HEK293T (cell line): ENCODE results near the gene NECAB3.

Experiments used
- CTCF ChIA-PET: fragments of 350-600 bp; formaldehyde crosslinking; extraction: SDS; loops from one replicate; lab custom pipeline; 2021; ENCODE audit warnings: antibody characterized with exemption, inconsistent platforms; lab: Yijun Ruan, JAX
- POLR2A ChIA-PET: fragments of 350-600 bp; formaldehyde crosslinking; extraction: SDS; loops from one replicate; lab custom pipeline; 2020; ENCODE audit warnings: antibody characterized with exemption, inconsistent platforms; lab: Yijun Ruan, JAX
- DNase-seq: peaks from one replicate; pipeline ENCODE4 v3.0.0; 2012; ENCODE audit warnings: mixed read lengths; ENCODE audit errors: extremely low spot score
- ARNT ChIP-seq: fragments of 450-650 bp; IDR thresholded peaks from 2 replicates; pipeline ENCODE4 v1.6.1; 2017; ENCODE audit warnings: mild to moderate bottlenecking
- BHLHE40 ChIP-seq: fragments of 450-650 bp; IDR thresholded peaks from 2 replicates; pipeline ENCODE4 v1.6.1; 2016; ENCODE audit warnings: mild to moderate bottlenecking, moderate library complexity, borderline replicate concordance
- CTBP1 ChIP-seq: fragments of 450-650 bp; IDR thresholded peaks from 2 replicates; pipeline ENCODE4 v1.6.1; 2016; ENCODE audit warnings: borderline replicate concordance
- ELF4 ChIP-seq: fragments of 450-650 bp; IDR thresholded peaks from 2 replicates; pipeline ENCODE4 v1.6.1; 2017; ENCODE audit warnings: antibody characterized with exemption
- FOXA1 ChIP-seq: fragments of 450-650 bp; IDR thresholded peaks from 2 replicates; pipeline ENCODE4 v1.6.1; 2016; ENCODE audit warnings: mild to moderate bottlenecking
- FOXK2 ChIP-seq: fragments of 450-650 bp; IDR thresholded peaks from 2 replicates; pipeline ENCODE4 v1.6.1; 2016; ENCODE audit warnings: mild to moderate bottlenecking
- FOXM1 ChIP-seq: fragments of 450-650 bp; IDR thresholded peaks from 2 replicates; pipeline ENCODE4 v1.6.1; 2017; ENCODE audit warnings: mild to moderate bottlenecking, borderline replicate concordance
- HDGF ChIP-seq: fragments of 450-650 bp; IDR thresholded peaks from 2 replicates; pipeline ENCODE4 v1.6.1; 2017; ENCODE audit warnings: antibody characterized with exemption, borderline replicate concordance
- L3MBTL2 ChIP-seq: fragments of 450-650 bp; conservative IDR thresholded peaks from 2 replicates; pipeline ENCODE4 v1.6.1; 2016; ENCODE audit warnings: mild to moderate bottlenecking
- LEF1 ChIP-seq: fragments of 450-650 bp; IDR thresholded peaks from 2 replicates; pipeline ENCODE4 v1.6.1; 2017; ENCODE audit warnings: mild to moderate bottlenecking, borderline replicate concordance
- NFRKB ChIP-seq: fragments of 450-650 bp; IDR thresholded peaks from 2 replicates; pipeline ENCODE4 v1.6.1; 2016; ENCODE audit warnings: mild to moderate bottlenecking, moderate library complexity
- PKNOX1 ChIP-seq: fragments of 450-650 bp; IDR thresholded peaks from 2 replicates; pipeline ENCODE4 v1.6.1; 2016
- SP1 ChIP-seq: fragments of 450-650 bp; IDR thresholded peaks from 2 replicates; pipeline ENCODE4 v1.6.1; 2017
- SUZ12 ChIP-seq: fragments of 450-650 bp; IDR thresholded peaks from 2 replicates; pipeline ENCODE4 v1.6.1; 2016; ENCODE audit warnings: mild to moderate bottlenecking
- TARDBP ChIP-seq: fragments of 450-650 bp; IDR thresholded peaks from 2 replicates; pipeline ENCODE4 v1.6.1; 2016
- ZNF384 ChIP-seq: fragments of 450-650 bp; IDR thresholded peaks from 2 replicates; pipeline ENCODE4 v1.6.1; 2016

Gene NECAB3

DNA sequence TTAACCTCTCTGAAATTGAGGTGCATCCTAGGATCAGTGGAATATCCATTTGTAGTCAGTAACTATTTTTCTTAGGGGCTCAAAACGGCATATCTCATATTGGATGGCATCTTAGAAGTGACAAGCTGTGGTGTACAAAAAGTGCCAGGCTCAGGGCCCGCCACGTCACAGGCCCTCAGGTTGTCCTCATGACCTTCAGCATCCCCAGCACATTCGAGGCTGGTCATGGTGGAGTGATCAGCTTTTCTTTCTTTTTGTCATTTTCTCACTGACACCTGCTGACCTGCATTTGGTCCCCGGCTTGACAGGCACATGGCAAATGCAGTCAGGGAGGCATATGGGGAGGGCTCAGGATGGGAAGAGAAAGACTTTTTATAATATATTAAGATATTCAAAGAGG lies 19.1 kb upstream of the NECAB3 start:
- POLR2A ChIA-PET = interaction anchor here (0.9 to 1.0 kb wide), 2 partner anchors 26 to 241 kb away, joined by 3 read pairs; partner anchors contain the start of gene PXMP4
- CTCF ChIA-PET = interaction anchor here (0.6 to 1.1 kb wide), 2 partner anchors 27 to 762 kb away, joined by 3 read pairs; no protein-coding TSS in a partner anchor
- TF ChIP-seq PKNOX1 (no peak), ARNT (no peak), SUZ12 (no peak), L3MBTL2 (no peak), FOXA1 (no peak), TARDBP (no peak), ELF4 (no peak), CTBP1 (no peak), LEF1 (no peak), FOXM1 (no peak), FOXK2 (no peak)
- DNase-seq = no peak

DNA sequence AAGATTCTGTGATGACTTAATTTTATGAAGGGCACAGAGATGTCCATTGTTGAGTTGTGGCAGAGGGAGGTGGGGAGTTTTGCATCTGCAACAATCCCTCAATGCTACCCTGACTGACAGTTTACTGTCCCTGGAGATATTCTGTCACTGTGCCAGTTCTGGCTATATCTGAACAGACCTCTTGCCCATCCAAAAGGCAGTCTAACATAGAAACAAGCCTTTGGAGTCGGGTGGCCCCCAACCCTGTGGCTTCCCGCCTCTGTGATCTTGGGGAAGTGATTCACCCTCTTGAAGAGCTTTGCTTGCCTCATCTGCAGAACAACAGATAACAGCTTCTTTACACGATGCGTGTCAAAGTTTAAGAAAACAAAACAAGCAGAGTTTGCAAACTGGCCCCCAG lies 15.7 kb upstream of the NECAB3 start:
- no peak for TF ChIP-seq PKNOX1
- TF ChIP-seq BHLHE40 = no peak
- no peak for TF ChIP-seq FOXA1
- TF ChIP-seq FOXK2 = no peak
- TF ChIP-seq NFRKB = no peak
- no peak for TF ChIP-seq L3MBTL2
- no peak for TF ChIP-seq CTBP1
- CTCF ChIA-PET = no interaction called here
- DNase-seq = no peak

DNA sequence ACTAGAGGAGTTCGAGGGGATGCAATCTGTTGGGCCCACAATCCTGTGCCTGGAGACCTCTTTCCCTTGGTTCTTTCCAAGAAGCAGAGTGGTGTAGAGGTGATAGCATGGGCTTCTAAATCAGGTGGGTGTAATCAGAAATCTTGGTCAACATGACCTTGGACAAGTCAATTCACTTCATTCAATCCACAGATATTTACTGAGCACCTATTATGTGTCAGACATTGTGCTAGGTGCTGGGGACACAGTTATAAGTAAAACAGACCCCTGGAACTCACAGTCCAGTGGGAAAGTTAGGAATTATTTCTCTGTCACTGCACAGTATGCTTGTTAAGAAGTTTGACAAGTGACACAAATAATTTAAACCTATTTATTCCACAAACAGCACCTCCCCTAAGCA lies 15.3 kb upstream of the NECAB3 start:
- DNase-seq = no peak
- ChIA-PET CTCF (no interaction called here), POLR2A (no interaction called here)
- TF ChIP-seq BHLHE40 = no peak

More for the DNA sequence above, 15.7 kb upstream of the NECAB3 start:
- POLR2A ChIA-PET = no interaction called here

- POLR2A ChIA-PET = interaction anchor here (1.1 kb wide), 2 partner anchors 26 to 31 kb away, joined by 3 read pairs; partner anchors contain the start of gene PXMP4
- no peak for DNase-seq
- TF ChIP-seq BHLHE40 = no peak
- no peak for TF ChIP-seq SUZ12
- TF ChIP-seq PKNOX1 = no peak
- TF ChIP-seq NFRKB = no peak
- no peak for TF ChIP-seq CTBP1
- TF ChIP-seq FOXM1 = no peak
- no peak for TF ChIP-seq SP1
- TF ChIP-seq ZNF384 = no peak
- no peak for TF ChIP-seq ARNT
- TF ChIP-seq LEF1 = no peak
- no peak for TF ChIP-seq FOXA1
- no peak for TF ChIP-seq TARDBP
- no peak for TF ChIP-seq ELF4
- no peak for TF ChIP-seq HDGF
- TF ChIP-seq FOXK2 = no peak
- TF ChIP-seq L3MBTL2 = no peak
- CTCF ChIA-PET = no interaction called here
Measured at GRCh38 chr20:33688938-33689424, 14.8 kb upstream of the NECAB3 start.

GRCh38 chr20:33687993-33688937 lies 14.0 kb upstream of the NECAB3 start:
- ChIA-PET CTCF (interaction anchor here (0.6 to 0.7 kb wide), 2 partner anchors 590 to 756 kb away, joined by 4 to 7 read pairs; no protein-coding TSS in a partner anchor), POLR2A (interaction anchor here (1.1 to 1.6 kb wide), 3 partner anchors 25 to 32 kb away, joined by 3 to 5 read pairs (median 3); partner anchors contain the start of gene PXMP4)
- TF ChIP-seq FOXM1 = no peak
- TF ChIP-seq BHLHE40 = no peak
- TF ChIP-seq ZNF384 = no peak
- TF ChIP-seq SP1 = no peak
- TF ChIP-seq ELF4 = no peak
- no peak for TF ChIP-seq L3MBTL2
- no peak for TF ChIP-seq NFRKB
- no peak for TF ChIP-seq HDGF
- DNase-seq = no peak

DNA sequence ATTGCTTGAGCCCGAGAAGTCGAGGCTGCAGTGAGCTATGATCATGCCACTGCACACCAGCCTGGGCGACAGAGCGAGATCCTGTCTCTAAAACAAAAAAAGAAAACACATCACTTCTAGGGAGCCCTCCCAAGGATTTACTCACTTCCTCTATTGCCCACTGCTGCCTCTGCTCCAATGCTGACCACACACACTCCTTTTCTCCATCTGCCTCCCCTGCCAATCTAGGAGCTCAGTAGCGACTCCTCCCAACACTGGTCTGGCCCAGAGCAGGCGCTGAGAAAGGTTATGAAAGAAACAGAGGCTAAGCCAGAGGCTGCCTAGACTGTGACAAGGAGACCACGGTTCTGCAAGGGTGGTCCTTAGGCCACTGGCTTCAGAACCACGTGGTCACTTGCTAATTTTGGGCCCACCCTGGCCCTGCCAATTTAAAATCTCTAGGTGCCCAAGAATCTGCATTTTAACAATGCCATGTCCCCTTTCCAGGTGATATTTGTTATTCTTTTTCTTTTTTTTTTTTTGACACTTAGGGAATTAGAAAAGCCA lies 13.2 kb upstream of the NECAB3 start:
- CTCF ChIA-PET = interaction anchor here (0.6 to 0.7 kb wide), 2 partner anchors 591 to 755 kb away, joined by 4 to 7 read pairs; no protein-coding TSS in a partner anchor
- no peak for DNase-seq
- TF ChIP-seq NFRKB = no peak
- TF ChIP-seq FOXA1 = no peak
- TF ChIP-seq ELF4 = no peak
- POLR2A ChIA-PET = interaction anchor here (1.2 to 1.6 kb wide), 3 partner anchors 13 to 44 kb away, joined by 3 to 8 read pairs (median 5); partner anchors contain the start of genes NECAB3 and ZNF341
